ENCODE results near the gene PLCH1. TPM values are rescaled to one million over a fixed set of nuclear protein-coding genes. Genes with fewer than 3 reads are reported as not detected.

Gene PLCH1
- total and polyA plus RNA-seq, 2 of the 8 experiments (the other 6 are each of a cell fraction or from before 2014, with no cell fraction given) = 5.8 to 17.2 TPM

- CTCF ChIA-PET (ENCODE audit: partially characterized antibody) = interaction anchor here (1.5 kb wide), 1 partner anchor 45 kb away, joined by 4 read pairs; no protein-coding TSS in a partner anchor
- H2BK15ac ChIP-seq (ENCODE audit: low read length) = no peak overlapping the region
- H3K79me1 ChIP-seq (ENCODE audit: low read depth, low read length) = no peaks in the 10 kb centered on the region; the same call in 1 of the 2 replicates
- H3K4me2 ChIP-seq (ENCODE audit: insufficient read depth in 1 of 2, low read depth in 2 of 2, low read length in 2 of 2) = no peak overlapping the region
- H4K20me1 ChIP-seq (replicated peaks in 1 of 2; ENCODE audit: control insufficient read depth in 1 of 2, insufficient read depth in 2 of 2, low read length in 2 of 2) = no peaks in the 10 kb centered on the region
- no peak overlapping the region for H4K8ac ChIP-seq (ENCODE audit: extremely low read depth, insufficient read depth, low read length)
- no peak overlapping the region for H2AFZ ChIP-seq (ENCODE audit: low read length)
- POLR2A ChIA-PET (ENCODE audit: partially characterized antibody) = no interaction called here
- no peak overlapping the region for H2BK5ac ChIP-seq (ENCODE audit: low read depth, low read length)
- no peak overlapping the region for H3K23ac ChIP-seq (ENCODE audit: insufficient read length)
- H3K27me3 ChIP-seq (replicated peaks in 1 of 4; ENCODE audit: control insufficient read depth in 3 of 4, extremely low read depth in 1 of 4, insufficient read depth in 3 of 4, low read length in 3 of 4) = no peaks in the 10 kb centered on the region
- no peaks in the 10 kb centered on the region; a peak in 1 of 7 replicates for H3K4me1 ChIP-seq (replicated peaks in 1 of 4; ENCODE audit: control insufficient read depth in 3 of 4, insufficient read depth in 4 of 4, low read length in 3 of 4)
- H3K4ac ChIP-seq (replicated peaks; ENCODE audit: insufficient read length, low read depth, low read length) = no peak overlapping the region
- H3K36me3 ChIP-seq (ENCODE audit: control insufficient read depth in 2 of 4, insufficient read depth in 4 of 4, low read length in 3 of 4) = no peaks in the 10 kb centered on the region
- H2BK120ac ChIP-seq (replicated peaks; ENCODE audit: low read depth, low read length) = no peak overlapping the region
- H2BK20ac ChIP-seq (ENCODE audit: low read length) = no peak overlapping the region
- H2AK5ac ChIP-seq (ENCODE audit: low read depth, low read length) = no peak overlapping the region
- H2BK12ac ChIP-seq (ENCODE audit: low read depth, low read length) = no peak overlapping the region
- H3K4me3 ChIP-seq (ENCODE audit: extremely low read depth in 1 of 4, insufficient read depth in 2 of 4, low read depth in 3 of 4, low read length in 4 of 4) = no peak overlapping the region
- FAIRE-seq (no peak), DNase-seq (ENCODE audit: low read depth in 1 of 2, low spot score in 2 of 2) (no peak)
- no peak overlapping the region for H4K5ac ChIP-seq (ENCODE audit: insufficient read length, low read depth, low read length)
- no peak overlapping the region for H4K91ac ChIP-seq (replicated peaks; ENCODE audit: insufficient read length, low read length)
- TF ChIP-seq GTF2F1 (IDR thresholded peaks at IDR 0.05; ENCODE audit: borderline replicate concordance, low read depth, low read length) (no peak), SRF (IDR thresholded peaks at IDR 0.05; ENCODE audit: low read depth, low read length) (no peak)
- no peaks in the 10 kb centered on the region for H3K9me3 ChIP-seq (ENCODE audit: insufficient read depth in 2 of 2, low read depth in 1 of 2, low read length in 1 of 2)
- H3K27ac ChIP-seq (ENCODE audit: low read depth, low read length) = no peak overlapping the region
- H3K23me2 ChIP-seq (ENCODE audit: low read depth, low read length) = no peaks in the 10 kb centered on the region; the same call in 1 of the 2 replicates
- no peak overlapping the region for H3K9ac ChIP-seq (replicated peaks in 1 of 4; ENCODE audit: extremely low read depth in 1 of 4, low read depth in 3 of 4, low read length in 3 of 4)
- no peaks in the 10 kb centered on the region for H3K79me2 ChIP-seq (ENCODE audit: control insufficient read depth in 1 of 2, insufficient read depth in 2 of 2, low read length in 2 of 2)
- no peak overlapping the region for H3K18ac ChIP-seq (ENCODE audit: extremely low read depth, low read length)
- no peak overlapping the region for H3K56ac ChIP-seq (replicated peaks; ENCODE audit: insufficient read length, low read depth, low read length)
- no peak overlapping the region for H3K14ac ChIP-seq (ENCODE audit: insufficient read length)
- 85% methylated on average over 1 of the region's 1 CpG; no CpG with 5 or more reads in 1 of the 2 experiments for WGBS, 2 experiments (ENCODE audit: extremely low coverage in 1 of 2, insufficient coverage in 1 of 2, insufficient read length in 1 of 2, insufficient replicate concordance in 2 of 2, low coverage in 1 of 2, low lambda C conversion rate in 2 of 2, missing lambda C conversion rate in 1 of 2)
Measured at GRCh38 chr3:155656466-155656865, 88.4 kb downstream of the PLCH1 start.

All from H1 (cell line).